Left kidney (tissue), 2 donors: ENCODE data around the gene ITCH. TPM values are rescaled to one million over a fixed set of nuclear protein-coding genes. Genes with fewer than 3 reads are reported as not detected.

Experiments used
- DNase-seq: peaks from one replicate; pipeline ENCODE4 v3.0.0-alpha.2; 2013
- polyA plus RNA-seq: library from polyadenylated mRNA; unstranded; fragments of 120-200 nt; gene quantifications from one replicate; pipeline ENCODE4 v1.2.1, GENCODE V29; 2013; ENCODE audit not compliant: insufficient read length

Gene ITCH
- polyA plus RNA-seq, 1 donor = 58.8 TPM

DNA sequence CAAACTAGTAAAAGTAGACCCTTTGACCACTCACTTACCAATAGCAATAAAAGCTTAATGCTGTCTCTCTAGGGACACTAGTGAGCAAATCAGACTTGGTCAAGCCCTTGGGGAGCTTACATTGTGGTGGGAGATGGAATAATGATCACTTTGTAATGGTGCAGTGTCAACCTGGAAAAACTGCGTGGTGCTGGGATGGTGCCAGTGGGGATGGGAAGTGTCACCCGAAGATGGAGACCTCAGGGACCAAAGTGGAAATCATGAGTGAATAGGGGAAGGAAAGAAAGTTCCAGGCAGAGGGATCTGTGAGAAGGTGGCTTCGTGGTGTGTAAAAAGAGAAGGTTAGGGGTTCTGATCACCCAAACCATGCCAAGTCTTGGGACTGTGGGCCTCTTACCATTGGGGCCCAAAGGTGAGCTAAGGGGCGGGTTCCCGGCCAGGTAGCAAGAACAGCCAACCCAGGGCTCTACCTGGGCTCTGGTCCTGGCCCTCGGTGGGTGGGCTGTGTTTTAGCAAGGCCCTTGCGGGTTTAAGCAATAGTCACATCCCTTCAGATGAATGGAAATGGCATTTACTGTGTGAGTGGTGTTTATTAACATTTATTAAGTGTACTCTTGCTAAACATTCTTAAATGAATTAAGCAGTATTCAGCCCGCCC is 168.7 kb downstream of the ITCH start:
- DNase-seq = no peak

- DNase-seq = no peak
These were observed 169.2 kb downstream of the ITCH start for GRCh38 chr20:34532320-34532719.

GRCh38 chr20:34532756-34533155 is 169.7 kb downstream of the ITCH start:
- no peak for DNase-seq

DNA sequence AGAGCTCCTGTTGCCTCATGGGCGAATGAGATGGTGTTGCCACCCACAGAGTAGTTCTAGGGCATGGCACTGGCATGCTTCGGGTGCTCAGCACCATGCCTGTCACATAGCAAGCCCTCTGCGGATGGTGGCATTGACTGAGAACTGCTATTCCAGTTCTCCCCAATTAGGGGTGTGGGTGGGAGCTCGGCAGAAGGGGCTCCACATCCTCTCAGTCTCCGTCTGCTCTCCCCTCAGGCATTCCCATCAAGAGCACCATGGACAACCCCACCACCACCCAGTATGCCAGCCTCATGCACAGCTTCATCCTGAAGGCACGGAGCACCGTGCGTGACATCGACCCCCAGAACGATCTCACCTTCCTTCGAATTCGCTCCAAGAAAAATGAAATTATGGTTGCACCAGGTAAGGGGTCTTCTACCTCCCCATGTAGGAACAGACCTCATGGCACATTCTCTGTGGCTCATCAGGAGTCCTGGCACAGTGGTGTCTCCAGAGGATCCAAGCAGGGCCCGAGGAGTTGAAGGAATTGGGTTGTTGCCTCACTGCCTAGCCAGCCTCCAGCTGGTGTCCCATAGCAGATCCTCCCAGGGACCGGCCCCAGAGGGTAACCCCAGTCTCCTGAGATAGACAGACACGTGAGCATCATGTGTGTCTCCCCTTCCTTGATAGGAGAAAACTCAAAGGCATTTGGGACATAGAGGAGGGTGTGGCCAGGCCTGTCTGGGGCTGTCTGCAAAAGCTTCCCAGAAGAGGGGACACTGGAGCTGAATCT is 171.5 kb downstream of the ITCH start:
- DNase-seq = no peak

DNA sequence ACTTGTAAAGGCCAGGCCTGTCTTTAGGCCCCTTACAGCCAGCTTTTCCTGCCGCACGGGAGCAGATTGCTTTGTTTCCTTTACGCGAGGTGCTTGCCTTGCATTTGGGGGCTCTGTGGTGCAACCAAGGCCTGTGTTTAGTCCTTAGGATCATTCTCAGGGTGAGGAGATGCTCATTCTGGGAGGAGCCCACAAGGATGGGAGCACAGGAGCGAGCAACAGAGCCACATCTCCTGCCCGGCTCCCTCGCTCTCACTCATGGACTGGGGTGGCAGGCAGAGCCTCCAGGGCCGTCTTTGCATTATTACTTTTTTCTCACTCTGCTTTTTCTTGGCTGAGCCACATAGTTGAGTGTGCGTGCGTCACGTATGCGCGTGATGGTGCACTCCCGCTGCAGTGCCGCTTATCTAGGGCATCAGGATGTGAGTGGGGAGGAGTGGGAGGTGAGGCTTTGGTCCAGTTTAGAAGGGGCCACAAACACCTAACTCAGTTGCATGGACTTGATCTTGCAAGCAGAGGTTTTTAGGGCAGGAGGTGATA is 172.3 kb downstream of the ITCH start:
- DNase-seq = no peak

GRCh38 chr20:34535857-34536256 is 172.8 kb downstream of the ITCH start:
- no peak for DNase-seq

GRCh38 chr20:34536798-34537394 is 173.8 kb downstream of the ITCH start:
- DNase-seq = no peak

DNA sequence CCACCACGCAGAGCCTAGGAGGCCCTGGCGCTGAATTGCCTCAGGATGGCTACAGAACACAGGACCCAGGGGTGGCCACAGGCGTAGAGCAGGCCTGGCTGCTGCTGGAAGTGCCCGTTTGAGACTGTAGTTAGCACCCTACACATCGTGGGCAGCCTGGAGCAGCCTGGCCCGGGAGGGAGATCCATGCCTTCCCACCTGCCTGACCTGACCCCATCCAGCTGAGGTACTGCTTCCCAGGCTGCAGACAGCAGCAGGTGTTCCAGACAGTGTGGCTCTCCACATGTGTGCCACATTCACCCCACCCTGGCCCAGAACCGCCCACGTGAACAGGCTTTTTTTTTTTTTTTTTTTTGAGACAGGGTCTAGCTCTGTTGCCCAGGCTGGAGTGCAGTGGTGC is 174.6 kb downstream of the ITCH start:
- no peak for DNase-seq

DNA sequence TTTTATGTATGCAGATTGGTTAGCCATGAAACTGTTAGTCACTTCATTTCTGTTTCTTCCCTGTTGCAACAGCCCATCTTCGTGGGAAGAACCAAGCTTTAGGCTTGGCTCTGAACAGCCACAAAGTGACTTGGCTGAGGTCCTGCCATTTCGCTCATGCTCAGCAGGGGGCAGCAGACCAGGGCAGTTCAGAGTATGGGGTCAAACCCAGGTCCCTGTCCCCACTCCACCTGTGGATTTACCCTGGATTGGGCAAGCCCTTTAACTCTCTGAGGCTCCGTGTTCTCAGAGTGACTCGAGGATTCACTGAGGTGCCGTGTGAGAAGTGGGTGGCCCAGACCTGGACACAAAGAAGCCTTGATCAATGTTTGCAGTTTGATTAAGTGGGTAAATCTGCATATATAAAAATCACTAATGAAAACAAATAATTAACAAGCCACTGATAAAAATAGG is 175.6 kb downstream of the ITCH start:
- no peak for DNase-seq

- no peak for DNase-seq
These were observed 176.7 kb downstream of the ITCH start for GRCh38 chr20:34539756-34540155.

GRCh38 chr20:34540596-34541263 is 177.7 kb downstream of the ITCH start:
- no peak for DNase-seq

GRCh38 chr20:34541264-34541901 is 178.3 kb downstream of the ITCH start:
- DNase-seq = no peak

GRCh38 chr20:34541917-34542316 is 178.8 kb downstream of the ITCH start:
- no peak for DNase-seq

GRCh38 chr20:34542439-34542838 is 179.4 kb downstream of the ITCH start:
- no peak for DNase-seq

DNA sequence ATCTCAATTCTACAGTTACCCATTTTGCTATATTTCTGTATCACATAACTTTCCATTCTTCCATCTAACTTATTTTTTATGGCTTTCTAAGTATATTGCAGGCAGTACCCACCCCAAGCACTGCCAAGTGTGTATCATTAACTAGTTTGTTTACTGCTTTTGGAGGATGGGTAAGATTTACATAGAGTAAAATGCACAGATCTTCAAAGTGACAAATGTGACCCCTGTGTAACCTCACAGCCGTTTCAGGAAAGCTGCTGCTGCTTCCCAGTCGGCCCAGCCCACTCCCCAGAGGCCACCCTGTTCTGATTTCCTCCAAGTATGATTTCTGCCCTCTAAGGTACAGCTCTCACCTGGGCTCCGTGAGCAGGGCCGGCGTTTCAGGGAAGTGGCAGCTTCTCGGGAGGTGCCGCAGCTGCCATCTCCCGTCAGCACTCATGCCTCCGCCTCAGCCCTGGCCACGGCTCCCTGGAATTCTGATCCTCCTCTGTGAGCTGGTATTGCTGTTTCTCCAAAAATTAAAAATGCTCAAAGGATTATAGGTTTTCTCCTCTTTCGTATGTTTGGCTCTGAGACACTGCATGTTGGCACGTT is 180.5 kb downstream of the ITCH start:
- DNase-seq = no peak

DNA sequence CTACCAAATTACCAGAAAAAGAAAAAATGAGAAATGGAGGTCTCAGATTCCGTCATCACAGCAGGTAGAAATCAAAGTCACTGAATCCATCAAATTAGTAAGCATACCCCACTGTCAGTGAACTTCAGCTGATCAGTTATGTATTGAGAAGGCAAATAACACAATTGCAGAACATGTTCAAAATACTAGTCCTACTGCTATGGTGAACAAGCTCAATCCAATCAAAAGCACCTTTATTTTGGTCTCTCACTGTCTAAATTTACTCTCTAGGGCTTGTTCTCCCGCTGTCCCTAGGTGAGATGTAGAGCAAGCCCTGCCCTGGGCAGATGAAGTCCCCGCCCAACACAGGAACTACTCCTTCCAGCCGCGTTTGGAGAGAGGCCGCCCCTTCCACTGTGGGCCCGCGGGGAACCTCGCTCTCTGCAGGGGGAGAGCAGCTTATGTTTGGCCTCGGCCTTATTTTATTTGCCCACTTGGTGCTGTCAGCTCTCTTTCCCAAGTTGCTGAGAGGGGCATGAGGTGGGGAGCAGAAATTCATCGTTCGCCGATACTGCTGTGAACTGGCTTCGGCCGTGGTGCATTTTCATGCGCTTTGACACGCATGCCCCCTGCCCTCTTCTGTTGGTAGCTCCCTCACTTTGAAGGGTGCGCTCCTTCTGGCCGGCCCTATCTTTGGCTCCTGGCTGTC is 181.2 kb downstream of the ITCH start:
- DNase-seq = no peak

- no peak for DNase-seq
These were observed 183.7 kb downstream of the ITCH start for GRCh38 chr20:34546751-34547181.

- no peak for DNase-seq
These were observed 185.0 kb downstream of the ITCH start for GRCh38 chr20:34547844-34548613.

GRCh38 chr20:34549291-34549928 is 186.3 kb downstream of the ITCH start:
- peak; percentile 64 for DNase-seq

DNA sequence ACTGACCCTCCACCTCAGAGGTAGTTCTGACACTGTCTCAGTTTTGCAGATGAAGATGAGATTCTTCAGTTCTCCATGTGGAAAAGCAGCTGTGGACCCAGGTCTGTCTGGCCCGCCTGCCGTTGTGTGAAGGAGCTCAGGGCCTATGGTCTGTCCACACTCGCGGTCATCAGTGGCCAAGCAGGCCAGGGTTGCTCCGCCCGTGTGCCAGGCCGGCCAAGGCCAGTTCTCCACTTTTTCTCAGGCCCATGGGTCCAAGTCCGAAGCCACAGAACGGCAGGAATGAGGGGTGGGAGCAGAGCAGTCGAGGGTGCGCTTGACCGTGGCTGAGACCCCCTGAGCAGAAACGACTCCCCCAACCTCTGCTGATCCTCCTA is 186.8 kb downstream of the ITCH start:
- DNase-seq = no peak
